IMR-90 (cell line): Measurements from ENCODE around the gene CLDN6.

Experiments used
- BHLHE40 ChIP-seq: fragments of 150-350 bp; IDR thresholded peaks from 2 replicates; pipeline ENCODE4 v1.6.1; 2016; ENCODE audit warnings: mild to moderate bottlenecking, low read depth, low read length
- CTCF ChIP-seq: conservative IDR thresholded peaks from 2 replicates; pipeline ENCODE4 v1.5.1; 2012; ENCODE audit warnings: mild to moderate bottlenecking, low read depth, low read length, improper control_type of control experiment
- FOS ChIP-seq: fragments of 150-350 bp; IDR thresholded peaks from 2 replicates; pipeline ENCODE4 v1.6.1; 2016; ENCODE audit warnings: low read depth, low read length
- POLR2A ChIP-seq: IDR thresholded peaks from 2 replicates; pipeline ENCODE4 v1.6.1; 2012; ENCODE audit warnings: mild to moderate bottlenecking, low read depth, low read length
- RCOR1 ChIP-seq: IDR thresholded peaks from 2 replicates; pipeline ENCODE4 v1.6.1; 2012; ENCODE audit warnings: mild to moderate bottlenecking, low read length, improper control_type of control experiment; ENCODE audit not compliant: insufficient replicate concordance
- RFX5 ChIP-seq: IDR thresholded peaks from 2 replicates; pipeline ENCODE4 v1.8.0; 2012; ENCODE audit warnings: low read depth, mild to moderate bottlenecking, low read length, moderate library complexity
- SMC3 ChIP-seq: fragments of 150-350 bp; IDR thresholded peaks from 2 replicates; pipeline ENCODE4 v1.6.1; 2016; ENCODE audit warnings: low read depth, mild to moderate bottlenecking, antibody characterized with exemption, low read length, moderate library complexity
- USF2 ChIP-seq: fragments of 150-350 bp; IDR thresholded peaks from 2 replicates; pipeline ENCODE4 v1.6.1; 2017; ENCODE audit warnings: mild to moderate bottlenecking, antibody characterized with exemption, low read length, low read depth

GRCh38 chr16:3066440-3066748, 48.4 kb upstream of the CLDN6 start:
- no peak for TF ChIP-seq SMC3
- TF ChIP-seq CTCF = no peak
- no peak for TF ChIP-seq POLR2A
- TF ChIP-seq RCOR1 = no peak
- no peak for TF ChIP-seq USF2
- TF ChIP-seq BHLHE40 = no peak
- TF ChIP-seq RFX5 = no peak
- no peak for TF ChIP-seq FOS
